ENCODE results near the gene ICAM4.

ICAM4 gene

DNA sequence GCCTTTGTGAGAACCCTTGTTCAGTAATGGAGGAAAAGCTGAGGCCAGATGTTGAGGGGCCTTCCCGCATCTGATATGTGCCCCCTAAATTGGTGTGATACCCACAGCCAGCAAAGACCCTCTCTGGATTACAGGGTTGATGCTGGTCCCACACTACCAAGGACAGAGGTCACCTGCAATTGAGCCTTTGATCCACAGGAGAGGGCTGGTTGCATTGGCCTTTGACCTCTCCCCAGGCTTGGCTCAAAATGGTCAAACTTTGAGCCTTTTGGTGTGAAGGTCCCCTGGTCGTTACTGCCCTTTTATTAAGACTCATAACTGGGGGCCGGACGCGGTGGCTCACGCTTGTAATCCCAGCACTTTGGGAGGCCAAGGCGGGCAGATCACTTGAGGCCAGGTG is 43.1 kb upstream of the ICAM4 start:
- Histone ChIP-seq H3K4me3 (replicated peaks; ENCODE audit: insufficient read depth, low read length) (no peak overlapping the region), H3K27ac (replicated peaks) (no peak overlapping the region), H3K27me3 (ENCODE audit: insufficient read depth, poor library complexity, severe bottlenecking) (no peaks in the 10 kb centered on the region)
- no peak for DNase-seq (ENCODE audit: low read depth in 1 of 2, low spot score in 1 of 2)
- TF ChIP-seq CTCF (IDR thresholded peaks at IDR 0.05; ENCODE audit: insufficient read depth, low read length) (no peak), GABPA (IDR thresholded peaks at IDR 0.05; ENCODE audit: low read depth) (no peak), REST (IDR thresholded peaks at IDR 0.05; ENCODE audit: insufficient replicate concordance, low read depth) (no peak), POLR2AphosphoS5 (IDR thresholded peaks at IDR 0.05; ENCODE audit: low read depth) (no peak), SPI1 (IDR thresholded peaks at IDR 0.05; ENCODE audit: borderline replicate concordance, low read depth) (no peak)

GRCh38 chr19:10245189-10245939 is 41.4 kb upstream of the ICAM4 start:
- Histone ChIP-seq H3K4me3 (replicated peaks; ENCODE audit: insufficient read depth, low read length) (no peak overlapping the region), H3K27me3 (ENCODE audit: insufficient read depth, poor library complexity, severe bottlenecking) (no peaks in the 10 kb centered on the region), H3K27ac (replicated peaks) (no peak overlapping the region)
- TF ChIP-seq CTCF (IDR thresholded peaks at IDR 0.05; ENCODE audit: insufficient read depth, low read length) (no peak), SPI1 (IDR thresholded peaks at IDR 0.05; ENCODE audit: borderline replicate concordance, low read depth) (peak; percentile 44; the same call in 1 of the 2 replicates)
- DNase-seq (ENCODE audit: low read depth in 1 of 2, low spot score in 1 of 2): no peak

GRCh38 chr19:10246511-10246910 is 40.2 kb upstream of the ICAM4 start:
- no peak overlapping the region for H3K27ac ChIP-seq (replicated peaks)

More at GRCh38 chr19:10246511-10246910, 40.2 kb upstream of the ICAM4 start:
- Histone ChIP-seq H3K27me3 (ENCODE audit: insufficient read depth, poor library complexity, severe bottlenecking) (no peaks in the 10 kb centered on the region), H3K4me3 (replicated peaks; ENCODE audit: insufficient read depth, low read length) (no peak overlapping the region)
- TF ChIP-seq GABPA (IDR thresholded peaks at IDR 0.05; ENCODE audit: low read depth) (no peak), CTCF (IDR thresholded peaks at IDR 0.05; ENCODE audit: insufficient read depth, low read length) (no peak), SPI1 (IDR thresholded peaks at IDR 0.05; ENCODE audit: borderline replicate concordance, low read depth) (no peak), REST (IDR thresholded peaks at IDR 0.05; ENCODE audit: insufficient replicate concordance, low read depth) (no peak), POLR2AphosphoS5 (IDR thresholded peaks at IDR 0.05; ENCODE audit: low read depth) (no peak)
- DNase-seq (ENCODE audit: low read depth in 1 of 2, low spot score in 1 of 2): no peak
